Calu3 (cell line): ENCODE data around the gene MISFA. TPM values are rescaled to one million over a fixed set of nuclear protein-coding genes. Genes with fewer than 3 reads are reported as not detected.

Source experiments
- BruUV-seq: library from RNA; stranded (reverse); fragments of 400-500 nt; replicated peaks from 2 replicates; lab custom pipeline; 2021; lab: Mats Ljungman, UMichigan
- CTCF ChIA-PET: fragments of 300-600 bp; sonication (Branson Sonifier 250); formaldehyde crosslinking; loops from one replicate; lab custom pipeline; 2022; ENCODE audit warnings: antibody characterized with exemption; lab: Charles Lee
- DNase-seq: peaks from one replicate; pipeline ENCODE4 v3.0.0; 2022
- H3K27ac Mint-ChIP-seq: one replicate; pipeline ENCODE4 v1.8.0; 2022; ENCODE audit warnings: mixed read lengths; ENCODE audit not compliant: unreplicated experiment
- H3K27me3 Mint-ChIP-seq: one replicate; pipeline ENCODE4 v1.8.0; 2022; ENCODE audit warnings: mixed read lengths; ENCODE audit not compliant: unreplicated experiment
- H3K36me3 Mint-ChIP-seq: one replicate; pipeline ENCODE4 v1.8.0; 2022; ENCODE audit warnings: mild to moderate bottlenecking, moderate library complexity, mixed read lengths; ENCODE audit not compliant: insufficient read depth, unreplicated experiment
- H3K4me1 Mint-ChIP-seq: one replicate; pipeline ENCODE4 v1.8.0; 2022; ENCODE audit warnings: mild to moderate bottlenecking, low read depth, mixed read lengths; ENCODE audit not compliant: unreplicated experiment
- H3K4me3 Mint-ChIP-seq: one replicate; pipeline ENCODE4 v1.8.0; 2022; ENCODE audit warnings: mild to moderate bottlenecking, low read depth, moderate library complexity, mixed read lengths; ENCODE audit not compliant: unreplicated experiment
- H3K9me3 Mint-ChIP-seq: one replicate; pipeline ENCODE4 v1.8.0; 2022; ENCODE audit warnings: low read depth, mixed read lengths; ENCODE audit not compliant: unreplicated experiment
- intact Hi-C: fragments of 100-400 bp; cut with micrococcal nuclease; formaldehyde crosslinking; loops from one replicate; pipeline ENCODE4 v1.10.0; 2022; ENCODE audit not compliant: unreplicated experiment
- total RNA-seq: library from RNA; stranded (reverse); gene quantifications from 2 replicates; pipeline ENCODE4 v1.2.3, GENCODE V29; 2022
- TF ChIP-seq, protein P1 (sequence below): fragments of 200-600 bp; IDR thresholded peaks from one replicate; pipeline ENCODE4 v1.8.0; 2022; ENCODE audit warnings: antibody characterized with exemption; ENCODE audit not compliant: unreplicated experiment

Gene MISFA
- total RNA-seq, 1 experiment from 2014 or later = 5.5 TPM

- H3K4me3 Mint-ChIP-seq = no peak overlapping the region
- peaks cover 27% of the 10 kb centered on the region for H3K36me3 Mint-ChIP-seq
These were observed 12.8 kb downstream of the MISFA start for GRCh38 chr11:18612394-18612793.

GRCh38 chr11:18614667-18615066, 15.1 kb downstream of the MISFA start:
- Mint-ChIP-seq H3K27ac (no peak overlapping the region), H3K4me1 (no peaks in the 10 kb centered on the region), H3K9me3 (no peaks in the 10 kb centered on the region), H3K36me3 (peaks cover 27% of the 10 kb centered on the region), H3K27me3 (no peaks in the 10 kb centered on the region), H3K4me3 (no peak overlapping the region)
- CTCF ChIA-PET = no interaction called here
- TF ChIP-seq, protein P1, sequence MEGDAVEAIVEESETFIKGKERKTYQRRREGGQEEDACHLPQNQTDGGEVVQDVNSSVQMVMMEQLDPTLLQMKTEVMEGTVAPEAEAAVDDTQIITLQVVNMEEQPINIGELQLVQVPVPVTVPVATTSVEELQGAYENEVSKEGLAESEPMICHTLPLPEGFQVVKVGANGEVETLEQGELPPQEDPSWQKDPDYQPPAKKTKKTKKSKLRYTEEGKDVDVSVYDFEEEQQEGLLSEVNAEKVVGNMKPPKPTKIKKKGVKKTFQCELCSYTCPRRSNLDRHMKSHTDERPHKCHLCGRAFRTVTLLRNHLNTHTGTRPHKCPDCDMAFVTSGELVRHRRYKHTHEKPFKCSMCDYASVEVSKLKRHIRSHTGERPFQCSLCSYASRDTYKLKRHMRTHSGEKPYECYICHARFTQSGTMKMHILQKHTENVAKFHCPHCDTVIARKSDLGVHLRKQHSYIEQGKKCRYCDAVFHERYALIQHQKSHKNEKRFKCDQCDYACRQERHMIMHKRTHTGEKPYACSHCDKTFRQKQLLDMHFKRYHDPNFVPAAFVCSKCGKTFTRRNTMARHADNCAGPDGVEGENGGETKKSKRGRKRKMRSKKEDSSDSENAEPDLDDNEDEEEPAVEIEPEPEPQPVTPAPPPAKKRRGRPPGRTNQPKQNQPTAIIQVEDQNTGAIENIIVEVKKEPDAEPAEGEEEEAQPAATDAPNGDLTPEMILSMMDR = no peak
- no TSS peak for BruUV-seq
- no peak for DNase-seq
- intact Hi-C loops = no loop called here

More at GRCh38 chr11:18612394-18612793, 12.8 kb downstream of the MISFA start:
- DNase-seq = no peak
- H3K27me3 Mint-ChIP-seq = no peaks in the 10 kb centered on the region
- CTCF ChIA-PET = no interaction called here
- no peaks in the 10 kb centered on the region for H3K4me1 Mint-ChIP-seq
- H3K9me3 Mint-ChIP-seq = no peaks in the 10 kb centered on the region
- no TSS peak for BruUV-seq
- H3K27ac Mint-ChIP-seq = no peak overlapping the region
- intact Hi-C loops = no loop called here
- TF ChIP-seq, protein P1 = no peak

DNA sequence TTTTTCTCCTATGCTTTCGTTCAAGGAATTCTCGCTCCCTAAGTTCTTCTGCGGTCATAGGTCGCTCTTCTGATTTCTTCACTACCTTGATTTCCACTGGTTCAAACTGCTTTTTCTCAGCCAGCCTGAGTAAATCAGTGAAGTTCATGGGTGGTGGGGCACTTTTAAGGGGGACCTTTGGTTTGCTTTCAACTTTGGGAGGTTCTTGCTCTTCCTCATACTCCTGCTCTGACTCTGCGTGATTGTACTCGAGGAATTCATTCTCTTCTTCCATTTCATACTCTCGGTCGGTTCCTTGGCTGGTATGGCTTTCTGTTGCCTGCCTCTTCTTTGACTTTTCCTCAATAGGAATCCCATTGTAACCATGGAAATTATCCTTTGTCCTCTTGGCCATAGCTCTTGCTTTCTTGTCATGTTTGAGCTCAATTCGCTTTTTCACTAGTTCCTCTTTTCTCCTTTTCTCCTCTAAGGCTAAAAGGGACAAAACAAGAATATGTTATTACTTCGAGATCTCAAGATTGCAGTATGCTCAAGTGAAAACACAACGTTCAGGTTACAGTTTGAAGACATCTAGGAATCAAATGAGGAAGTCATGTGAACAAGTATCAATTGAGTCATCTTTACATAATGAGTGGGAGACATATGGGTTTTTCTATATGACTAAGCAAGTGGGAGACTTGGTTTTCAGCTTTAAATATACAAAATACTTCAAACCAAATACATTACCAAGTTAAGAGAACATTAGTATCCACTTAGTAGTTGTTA, 16.2 kb downstream of the MISFA start:
- Mint-ChIP-seq H3K36me3 (peaks cover 19% of the 10 kb centered on the region), H3K4me1 (no peaks in the 10 kb centered on the region), H3K4me3 (no peak overlapping the region), H3K9me3 (no peaks in the 10 kb centered on the region), H3K27me3 (no peaks in the 10 kb centered on the region), H3K27ac (no peak overlapping the region)
- CTCF ChIA-PET = no interaction called here
- no peak for DNase-seq
- intact Hi-C loops = no loop called here
- BruUV-seq = TSS peak; percentile 82
- TF ChIP-seq, protein P1 = no peak

- H3K9me3 Mint-ChIP-seq = no peaks in the 10 kb centered on the region
- H3K27ac Mint-ChIP-seq = no peak overlapping the region
- no peaks in the 10 kb centered on the region for H3K27me3 Mint-ChIP-seq
- BruUV-seq = no TSS peak
- no peak overlapping the region for H3K4me3 Mint-ChIP-seq
- peaks cover 18% of the 10 kb centered on the region for H3K36me3 Mint-ChIP-seq
- intact Hi-C loops = no loop called here
- CTCF ChIA-PET = no interaction called here
- DNase-seq = no peak
- H3K4me1 Mint-ChIP-seq = no peaks in the 10 kb centered on the region
- TF ChIP-seq, protein P1 = no peak
These were observed 18.2 kb downstream of the MISFA start for GRCh38 chr11:18617688-18618341.
